Bronchial epithelial cell (primary cell): Measurements from ENCODE around the gene NUP210L. TPM values are rescaled to one million over a fixed set of nuclear protein-coding genes. Genes with fewer than 3 reads are reported as not detected.
"Not testable (repeated sequence)": the region's sequence is repeated elsewhere in the genome, so short reads cannot be mapped to it uniquely, and the experiment has no call there.

Experiments
- DNase-seq: peaks from one replicate; pipeline ENCODE4 v3.0.0-alpha.2; 2010; ENCODE audit warnings: low read depth
- FAIRE-seq: peaks from 2 replicates; lab custom pipeline; 2011; peaks lifted over from hg19 to GRCh38; lab: Jason Lieb, UNC
- H3K27me3 ChIP-seq: 2 replicates; pipeline ENCODE4 v1.5.1; 2011; ENCODE audit warnings: low read length; ENCODE audit not compliant: control insufficient read depth, insufficient read depth
- H3K36me3 ChIP-seq: 2 replicates; pipeline ENCODE4 v1.5.1; 2011; ENCODE audit warnings: low read length; ENCODE audit not compliant: control insufficient read depth, insufficient read depth
- H3K4me3 ChIP-seq: 2 replicates; pipeline ENCODE4 v1.5.1; 2011; ENCODE audit warnings: mild to moderate bottlenecking, low read depth, low read length, control low read depth
- total RNA-seq: library from RNA; depleted of rRNA; stranded (reverse); fragments of >200 nt; gene quantifications from 2 replicates; pipeline ENCODE4 v1.2.1, GENCODE V29; 2014
- TF ChIP-seq, protein P1 (sequence below): IDR thresholded peaks from 2 replicates; pipeline ENCODE4 v1.5.1; 2011; ENCODE audit warnings: mild to moderate bottlenecking, moderate library complexity, low read length, control low read depth, inconsistent platforms; ENCODE audit not compliant: insufficient read depth, severe bottlenecking

NUP210L gene
- total RNA-seq, 1 donor from 2014 or later = under 0.01 TPM

GRCh38 chr1:154012129-154012528 lies 142.7 kb downstream of the NUP210L start:
- DNase-seq (no peak), FAIRE-seq (no peak)
- Histone ChIP-seq H3K27me3 (no peaks in the 10 kb centered on the region), H3K36me3 (no peaks in the 10 kb centered on the region), H3K4me3 (no peak overlapping the region)
- TF ChIP-seq, protein P1, sequence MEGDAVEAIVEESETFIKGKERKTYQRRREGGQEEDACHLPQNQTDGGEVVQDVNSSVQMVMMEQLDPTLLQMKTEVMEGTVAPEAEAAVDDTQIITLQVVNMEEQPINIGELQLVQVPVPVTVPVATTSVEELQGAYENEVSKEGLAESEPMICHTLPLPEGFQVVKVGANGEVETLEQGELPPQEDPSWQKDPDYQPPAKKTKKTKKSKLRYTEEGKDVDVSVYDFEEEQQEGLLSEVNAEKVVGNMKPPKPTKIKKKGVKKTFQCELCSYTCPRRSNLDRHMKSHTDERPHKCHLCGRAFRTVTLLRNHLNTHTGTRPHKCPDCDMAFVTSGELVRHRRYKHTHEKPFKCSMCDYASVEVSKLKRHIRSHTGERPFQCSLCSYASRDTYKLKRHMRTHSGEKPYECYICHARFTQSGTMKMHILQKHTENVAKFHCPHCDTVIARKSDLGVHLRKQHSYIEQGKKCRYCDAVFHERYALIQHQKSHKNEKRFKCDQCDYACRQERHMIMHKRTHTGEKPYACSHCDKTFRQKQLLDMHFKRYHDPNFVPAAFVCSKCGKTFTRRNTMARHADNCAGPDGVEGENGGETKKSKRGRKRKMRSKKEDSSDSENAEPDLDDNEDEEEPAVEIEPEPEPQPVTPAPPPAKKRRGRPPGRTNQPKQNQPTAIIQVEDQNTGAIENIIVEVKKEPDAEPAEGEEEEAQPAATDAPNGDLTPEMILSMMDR = no peak

- H3K4me3 ChIP-seq = no peak overlapping the region
- no peaks in the 10 kb centered on the region for H3K36me3 ChIP-seq
- no peak for FAIRE-seq
- DNase-seq = no peak
- TF ChIP-seq, protein P1 = no peak
- H3K27me3 ChIP-seq = no peaks in the 10 kb centered on the region
Measured at GRCh38 chr1:154006136-154006535, 148.7 kb downstream of the NUP210L start.

GRCh38 chr1:154000420-154000819 lies 154.5 kb downstream of the NUP210L start:
- Histone ChIP-seq H3K36me3 (no peaks in the 10 kb centered on the region), H3K4me3 (no peak overlapping the region), H3K27me3 (no peaks in the 10 kb centered on the region)
- TF ChIP-seq, protein P1 = no peak
- DNase-seq = no peak
- no peak for FAIRE-seq

DNA sequence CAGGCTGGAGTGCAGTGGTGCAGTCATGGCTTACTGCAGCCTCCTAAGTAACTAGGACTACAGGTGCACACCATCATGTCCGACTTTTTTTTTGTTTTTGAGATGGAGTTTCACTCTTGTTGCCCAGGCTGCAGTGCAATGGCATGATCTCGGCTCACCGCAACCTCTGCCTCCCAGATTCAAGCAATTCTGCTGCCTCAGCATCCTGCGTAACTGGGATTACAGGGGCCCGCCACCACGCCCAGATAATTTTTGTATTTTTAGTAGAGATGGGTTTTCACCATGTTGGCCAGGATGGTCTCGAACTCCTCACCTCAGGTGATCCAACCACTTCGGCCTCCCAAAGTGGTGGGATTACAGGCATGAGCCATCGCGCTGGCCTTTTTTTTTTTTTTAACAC lies 158.0 kb downstream of the NUP210L start:
- H3K36me3 ChIP-seq, H3K27me3 ChIP-seq, DNase-seq, H3K4me3 ChIP-seq, FAIRE-seq: not testable (repeated sequence)

DNA sequence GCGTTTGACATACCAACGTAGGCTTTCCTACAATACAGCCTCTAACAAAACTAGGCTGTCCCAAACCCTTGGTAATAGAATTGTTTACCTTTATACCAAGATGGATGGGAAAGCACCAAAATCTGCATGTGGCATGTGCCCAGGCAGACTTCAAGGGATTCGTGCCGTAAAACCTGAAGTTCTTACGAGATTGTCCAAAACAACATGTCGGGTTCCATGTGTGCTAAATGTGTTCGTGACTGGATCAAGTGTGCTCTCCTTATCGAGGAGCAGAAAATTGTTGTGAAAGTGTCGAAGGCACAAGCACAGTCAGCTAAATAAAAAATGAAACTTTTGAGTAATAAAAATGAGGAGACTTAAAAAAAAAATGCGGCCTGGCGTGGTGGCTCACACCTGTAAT lies 159.2 kb downstream of the NUP210L start:
- TF ChIP-seq, protein P1 = no peak
- H3K36me3 ChIP-seq = peaks cover 7% of the 10 kb centered on the region
- DNase-seq = no peak
- no peaks in the 10 kb centered on the region for H3K27me3 ChIP-seq
- no peak overlapping the region for H3K4me3 ChIP-seq
- no peak for FAIRE-seq

- TF ChIP-seq, protein P1 = no peak
- FAIRE-seq (no peak), DNase-seq (no peak)
Measured at GRCh38 chr1:153995202-153995601, 159.7 kb downstream of the NUP210L start.

More at GRCh38 chr1:153995202-153995601, 159.7 kb downstream of the NUP210L start:
- Histone ChIP-seq H3K4me3 (no peak overlapping the region), H3K27me3 (no peaks in the 10 kb centered on the region), H3K36me3 (peaks cover 7% of the 10 kb centered on the region)
